ENCODE data around the gene LBH.

GRCh38 chr2:30259071-30259470 lies 27.7 kb downstream of the LBH start:
- TF ChIP-seq CTCF (optimal IDR thresholded peaks at IDR 0.05 in 1 of 3, IDR thresholded peaks at IDR 0.05 in 1 of 3, conservative IDR thresholded peaks at IDR 0.05 in 1 of 3; ENCODE audit: extremely low read depth in 1 of 3, insufficient read depth in 2 of 3, low read length in 3 of 3) (no peak), EZH2 (IDR thresholded peaks at IDR 0.05; ENCODE audit: low read length) (no peak)
